Measurements from ENCODE around the gene VPS26A. TPM values are rescaled to one million over a fixed set of nuclear protein-coding genes. Genes with fewer than 3 reads are reported as not detected.

VPS26A gene
- total RNA-seq, 1 experiment from 2014 or later, result 18.6 TPM

GRCh38 chr10:69209787-69210484, 86.0 kb downstream of the VPS26A start:
- no peaks in the 10 kb centered on the region for H3K27me3 ChIP-seq (replicated peaks)
- H3K9me3 ChIP-seq (replicated peaks), result no peaks in the 10 kb centered on the region

GRCh38 chr10:69211104-69211503, 87.1 kb downstream of the VPS26A start:
- H3K4me3 ChIP-seq, result no peak overlapping the region
- no peaks in the 10 kb centered on the region for H3K9me3 ChIP-seq (replicated peaks)
- no peak for DNase-seq (ENCODE audit: low read depth in 1 of 2, low spot score in 2 of 2)
- 0 out of 2 replicates have a peak, but pooled peaks cover 6% of the 10 kb centered on the region for H3K4me1 ChIP-seq (replicated peaks)
- H3K36me3 ChIP-seq, result peaks cover 29% of the 10 kb centered on the region
- H3K27ac ChIP-seq, result no peak overlapping the region
- no peaks in the 10 kb centered on the region for H3K27me3 ChIP-seq (replicated peaks)

More at GRCh38 chr10:69209787-69210484, 86.0 kb downstream of the VPS26A start:
- H3K36me3 ChIP-seq, result peaks cover 32% of the 10 kb centered on the region
- H3K4me3 ChIP-seq, result no peak overlapping the region
- no peak overlapping the region for H3K27ac ChIP-seq
- no peak for DNase-seq (ENCODE audit: low read depth in 1 of 2, low spot score in 2 of 2)
- H3K4me1 ChIP-seq (replicated peaks), result 0 out of 2 replicates have a peak, but pooled peaks cover 3% of the 10 kb centered on the region

DNA sequence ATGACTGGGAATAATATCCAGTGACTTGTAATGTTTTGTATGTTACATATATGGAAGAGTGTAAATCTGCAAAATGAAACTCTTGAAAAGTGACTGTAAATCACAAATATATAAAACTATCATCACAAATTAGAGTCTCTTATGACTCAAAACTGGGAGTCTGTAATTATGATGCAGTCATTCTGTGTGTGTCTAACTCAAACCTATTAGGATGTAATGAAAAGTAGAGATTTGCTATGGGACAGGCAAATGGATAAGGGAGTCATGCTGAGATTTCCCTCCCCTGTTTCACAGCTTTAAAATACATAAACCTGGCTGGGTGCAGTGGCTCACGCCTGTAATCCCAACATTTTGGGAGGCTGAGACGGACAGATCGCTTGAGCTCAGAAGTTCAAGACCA, 87.5 kb downstream of the VPS26A start:
- no peaks in the 10 kb centered on the region for H3K27me3 ChIP-seq (replicated peaks)
- H3K4me3 ChIP-seq, result no peak overlapping the region
- DNase-seq (ENCODE audit: low read depth in 1 of 2, low spot score in 2 of 2), result no peak
- H3K4me1 ChIP-seq (replicated peaks), result 0 out of 2 replicates have a peak, but pooled peaks cover 6% of the 10 kb centered on the region
- peaks cover 24% of the 10 kb centered on the region for H3K36me3 ChIP-seq
- no peaks in the 10 kb centered on the region for H3K9me3 ChIP-seq (replicated peaks)
- no peak overlapping the region for H3K27ac ChIP-seq

DNA sequence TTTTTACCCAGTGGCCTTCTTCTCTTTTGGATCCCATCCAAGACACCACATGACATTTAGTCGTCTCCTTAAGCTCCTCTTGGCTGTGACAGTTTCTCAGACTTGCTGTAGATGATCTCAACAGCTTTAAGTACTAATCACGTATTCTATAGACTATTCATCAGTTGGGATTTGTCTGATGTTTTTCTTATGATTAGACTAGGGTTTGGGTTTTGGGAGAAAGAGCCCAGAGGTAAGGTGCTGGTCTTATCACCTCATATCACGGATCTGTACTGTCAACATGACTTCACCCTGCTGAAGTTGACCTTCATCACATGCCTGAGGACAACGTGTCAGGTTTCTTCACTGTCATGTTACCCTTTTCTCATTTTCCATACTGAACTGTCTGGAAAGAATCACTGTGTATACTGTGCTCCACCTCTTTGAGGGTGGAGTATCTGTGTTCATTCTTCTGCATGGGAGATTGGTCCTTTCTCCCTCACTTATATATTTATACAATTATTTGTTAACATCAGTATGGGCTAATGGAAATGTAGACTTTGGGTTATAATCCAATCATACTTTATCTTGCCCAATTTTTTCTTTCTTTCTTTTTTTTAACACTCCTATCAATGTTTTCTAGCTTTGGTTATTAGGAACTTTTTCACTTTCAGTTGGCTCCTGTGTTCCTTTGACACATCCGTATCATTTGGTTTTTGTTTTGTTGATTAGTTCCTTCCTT, 89.8 kb downstream of the VPS26A start:
- no peaks in the 10 kb centered on the region for H3K9me3 ChIP-seq (replicated peaks)
- H3K4me3 ChIP-seq, result no peak overlapping the region
- peaks cover 2% of the 10 kb centered on the region for H3K36me3 ChIP-seq
- DNase-seq (ENCODE audit: low read depth in 1 of 2, low spot score in 2 of 2), result no peak
- no peaks in the 10 kb centered on the region for H3K27me3 ChIP-seq (replicated peaks)
- H3K4me1 ChIP-seq (replicated peaks), result peaks cover 12% of the 10 kb centered on the region; the same call in 1 of the 2 replicates
- H3K27ac ChIP-seq, result no peak overlapping the region

- H3K27ac ChIP-seq, result no peak overlapping the region
- no peaks in the 10 kb centered on the region for H3K36me3 ChIP-seq
- H3K27me3 ChIP-seq (replicated peaks), result no peaks in the 10 kb centered on the region; the same call in 1 of the 2 replicates
- no peak for DNase-seq (ENCODE audit: low read depth in 1 of 2, low spot score in 2 of 2)
- H3K4me1 ChIP-seq (replicated peaks), result peaks cover 12% of the 10 kb centered on the region; the same call in 1 of the 2 replicates
- no peaks in the 10 kb centered on the region for H3K9me3 ChIP-seq (replicated peaks)
- H3K4me3 ChIP-seq, result no peak overlapping the region
Observed at GRCh38 chr10:69214666-69215131, 90.7 kb downstream of the VPS26A start.

DNA sequence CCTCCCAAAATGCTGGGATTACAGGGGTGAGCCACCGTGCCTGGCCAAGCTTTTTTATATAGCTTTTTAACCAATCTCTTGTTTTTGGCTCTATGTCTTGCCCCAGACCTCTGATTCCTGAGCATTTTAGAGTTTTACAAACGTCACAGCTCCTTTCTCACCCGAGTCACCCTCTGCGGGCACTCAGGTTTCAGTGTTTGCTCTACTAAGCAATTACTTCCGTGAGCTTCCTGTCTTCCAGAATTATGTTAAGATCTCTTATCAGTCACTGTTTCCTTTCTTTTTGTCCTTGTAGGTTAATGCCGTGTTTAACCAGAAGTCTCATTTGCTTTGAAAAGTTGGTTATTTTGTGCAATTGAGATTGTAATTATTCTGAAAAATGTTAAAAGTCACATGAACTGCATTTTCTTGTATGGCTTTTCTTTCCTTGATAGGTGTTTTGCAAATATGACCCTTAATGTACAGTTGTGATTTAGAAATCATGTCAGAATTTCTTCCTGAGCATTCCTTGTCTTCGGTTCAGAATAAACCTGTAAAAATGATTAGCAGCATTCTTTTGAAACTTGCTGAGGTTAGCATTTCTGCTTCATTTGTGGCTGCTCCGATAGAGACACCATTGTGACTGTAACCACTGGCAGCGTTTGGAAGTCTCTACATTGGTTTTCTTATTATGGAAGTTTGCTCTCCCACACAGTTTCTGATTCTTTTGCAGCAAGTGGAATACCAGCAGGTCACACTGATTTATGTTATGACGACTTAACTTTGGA, 91.6 kb downstream of the VPS26A start:
- Histone ChIP-seq H3K9me3 (replicated peaks) (no peaks in the 10 kb centered on the region), H3K27ac (no peak overlapping the region), H3K4me3 (no peak overlapping the region), H3K36me3 (no peaks in the 10 kb centered on the region), H3K4me1 (replicated peaks) (peaks cover 12% of the 10 kb centered on the region; the same call in 1 of the 2 replicates), H3K27me3 (replicated peaks) (no peaks in the 10 kb centered on the region; the same call in 1 of the 2 replicates)
- DNase-seq (ENCODE audit: low read depth in 1 of 2, low spot score in 2 of 2), result no peak

DNA sequence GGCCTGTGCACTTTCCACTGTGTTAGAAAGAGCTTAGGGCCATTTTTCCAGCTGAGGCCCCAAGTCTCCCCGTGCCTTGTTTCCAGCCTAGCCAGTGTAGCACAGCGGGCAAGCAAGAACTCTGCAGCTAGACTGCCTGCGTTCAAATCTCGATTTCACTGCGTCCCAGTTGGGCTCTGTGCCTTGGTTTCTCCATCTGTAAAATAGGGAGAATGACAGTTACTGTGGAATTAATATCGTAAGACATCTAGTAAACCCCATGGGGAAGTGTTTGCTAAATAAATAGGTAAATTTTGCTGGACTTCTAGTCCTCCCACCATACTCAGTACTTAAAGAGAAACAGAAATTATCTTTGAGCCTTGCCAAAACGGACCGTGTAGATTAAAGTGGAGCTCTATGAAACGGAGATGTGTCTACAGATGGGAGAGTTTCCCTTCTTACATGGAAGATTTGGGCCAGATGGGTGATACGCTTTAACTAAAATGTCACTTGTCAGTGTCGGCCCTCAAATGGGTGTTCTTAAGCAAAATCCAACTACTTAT, 92.7 kb downstream of the VPS26A start:
- DNase-seq (ENCODE audit: low read depth in 1 of 2, low spot score in 2 of 2), result no peak
- H3K36me3 ChIP-seq, result no peaks in the 10 kb centered on the region
- peaks cover 12% of the 10 kb centered on the region; the same call in 1 of the 2 replicates for H3K4me1 ChIP-seq (replicated peaks)
- no peak overlapping the region for H3K4me3 ChIP-seq
- H3K27me3 ChIP-seq (replicated peaks), result no peaks in the 10 kb centered on the region; the same call in 1 of the 2 replicates
- no peak overlapping the region for H3K27ac ChIP-seq
- H3K9me3 ChIP-seq (replicated peaks), result no peaks in the 10 kb centered on the region

GRCh38 chr10:69217119-69217754, 93.3 kb downstream of the VPS26A start:
- Histone ChIP-seq H3K27ac (no peak overlapping the region), H3K4me3 (no peak overlapping the region), H3K36me3 (no peaks in the 10 kb centered on the region), H3K27me3 (replicated peaks) (no peaks in the 10 kb centered on the region; the same call in 1 of the 2 replicates), H3K9me3 (replicated peaks) (no peaks in the 10 kb centered on the region), H3K4me1 (replicated peaks) (peaks cover 12% of the 10 kb centered on the region; the same call in 1 of the 2 replicates)
- no peak for DNase-seq (ENCODE audit: low read depth in 1 of 2, low spot score in 2 of 2)

DNA sequence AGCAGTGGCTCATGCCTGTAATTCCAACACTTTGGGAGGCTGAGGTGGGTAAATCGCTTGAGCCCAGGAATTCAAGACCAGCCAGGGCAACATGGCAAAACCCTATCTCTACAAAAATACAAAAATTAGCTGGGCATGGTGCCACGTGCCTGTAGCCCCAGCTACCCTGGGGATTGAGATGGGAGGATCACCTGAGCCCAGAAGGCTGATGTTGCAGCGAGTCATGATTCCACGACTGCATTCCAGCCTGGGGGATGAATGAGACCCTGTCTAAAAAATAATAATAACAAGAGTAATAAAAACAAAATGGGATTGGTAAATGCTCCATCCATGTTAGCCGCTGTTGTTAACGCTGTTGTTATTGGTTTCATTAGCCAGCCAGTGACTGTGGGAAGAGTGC, 94.9 kb downstream of the VPS26A start:
- Histone ChIP-seq H3K36me3 (no peaks in the 10 kb centered on the region), H3K4me1 (replicated peaks) (peaks cover 13% of the 10 kb centered on the region; the same call in 1 of the 2 replicates), H3K27ac (no peak overlapping the region), H3K27me3 (replicated peaks) (no peaks in the 10 kb centered on the region; the same call in 1 of the 2 replicates), H3K4me3 (no peak overlapping the region), H3K9me3 (replicated peaks) (no peaks in the 10 kb centered on the region)
- DNase-seq (ENCODE audit: low read depth in 1 of 2, low spot score in 2 of 2), result no peak

DNA sequence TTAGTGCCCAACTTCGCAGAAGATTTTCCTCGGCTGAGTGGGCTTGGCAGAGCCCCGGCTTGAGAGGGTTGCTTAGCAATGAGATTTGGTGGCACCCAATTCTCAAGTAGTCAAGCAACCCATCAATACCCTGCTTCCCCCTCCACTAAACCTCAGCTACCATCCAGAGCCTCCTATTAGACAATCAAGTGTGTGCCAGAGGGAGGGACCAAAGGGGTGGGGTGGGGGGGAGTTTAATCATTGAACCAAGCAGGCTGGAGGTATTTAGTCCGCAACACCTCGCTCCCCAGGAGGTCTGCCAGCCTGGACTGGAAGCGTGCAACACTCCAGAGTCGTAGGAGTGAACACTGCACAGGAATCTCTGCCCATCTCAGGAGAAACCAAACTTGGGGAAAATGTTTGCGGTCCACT, 96.1 kb downstream of the VPS26A start, which contains the start of gene HKDC1:
Gene HKDC1 (plus strand): TSS at position 292 of the 411 bp plus-strand sequence. CDS start 104 bp downstream, at position 396.
- Histone ChIP-seq H3K36me3 (no peaks in the 10 kb centered on the region), H3K4me1 (replicated peaks) (peaks cover 13% of the 10 kb centered on the region; the same call in 1 of the 2 replicates), H3K27me3 (replicated peaks) (no peaks in the 10 kb centered on the region; the same call in 1 of the 2 replicates), H3K9me3 (replicated peaks) (no peaks in the 10 kb centered on the region), H3K27ac (no peak within 1 kb of the TSS), H3K4me3 (no peak within 1 kb of the TSS)
- no peak for DNase-seq (ENCODE audit: low read depth in 1 of 2, low spot score in 2 of 2)

GRCh38 chr10:69220507-69220906, 96.5 kb downstream of the VPS26A start:
- no peak for DNase-seq (ENCODE audit: low read depth in 1 of 2, low spot score in 2 of 2)
- H3K27ac ChIP-seq, result no peak overlapping the region
- no peak overlapping the region for H3K4me3 ChIP-seq
- peaks cover 13% of the 10 kb centered on the region; the same call in 1 of the 2 replicates for H3K4me1 ChIP-seq (replicated peaks)
- no peaks in the 10 kb centered on the region for H3K9me3 ChIP-seq (replicated peaks)
- H3K36me3 ChIP-seq, result no peaks in the 10 kb centered on the region
- H3K27me3 ChIP-seq (replicated peaks), result no peaks in the 10 kb centered on the region; the same call in 1 of the 2 replicates

Measured in SJSA1 (cell line).